Femur (tissue), 1 donor: ENCODE measurements around the gene PHF12.
"Not testable (repeated sequence)": the region's sequence is repeated elsewhere in the genome, so short reads cannot be mapped to it uniquely, and the experiment has no call there.

ENCODE experiments used
- DNase-seq: peaks from one replicate; pipeline ENCODE4 v3.0.0-alpha.2; 2017

The PHF12 gene

GRCh38 chr17:28900986-28901726 is 50.2 kb downstream of the PHF12 start:
- no peak for DNase-seq

- no peak for DNase-seq
Observed at GRCh38 chr17:28899212-28899815, 52.0 kb downstream of the PHF12 start.

GRCh38 chr17:28898527-28898955 is 52.8 kb downstream of the PHF12 start:
- DNase-seq: no peak

- DNase-seq: peak; percentile 47
Observed at GRCh38 chr17:28897769-28898526, 53.4 kb downstream of the PHF12 start.

GRCh38 chr17:28896884-28897768 is 54.2 kb downstream of the PHF12 start, which contains the start of gene FLOT2:
TSS of gene FLOT2 (minus strand) at chr17:28897733. CDS start at chr17:28897574, 159 bp downstream.
- DNase-seq: peak; percentile 64

GRCh38 chr17:28896491-28896883 is 54.8 kb downstream of the PHF12 start:
- DNase-seq: no peak

- DNase-seq: no peak
Observed at GRCh38 chr17:28895794-28896447, 55.4 kb downstream of the PHF12 start.

- DNase-seq: not testable (repeated sequence)
Observed at GRCh38 chr17:28893248-28894183, 57.8 kb downstream of the PHF12 start.

GRCh38 chr17:28892024-28892423 is 59.3 kb downstream of the PHF12 start:
- no peak for DNase-seq

- DNase-seq: no peak
Observed at GRCh38 chr17:28891201-28891600, 60.1 kb downstream of the PHF12 start.

- no peak for DNase-seq
Observed at GRCh38 chr17:28889996-28890395, 61.3 kb downstream of the PHF12 start.

- no peak for DNase-seq
Observed at GRCh38 chr17:28888832-28889231, 62.5 kb downstream of the PHF12 start.

- DNase-seq: no peak
Observed at GRCh38 chr17:28887871-28888471, 63.3 kb downstream of the PHF12 start.

GRCh38 chr17:28885951-28886350 is 65.4 kb downstream of the PHF12 start:
- DNase-seq: no peak

GRCh38 chr17:28885363-28885762 is 66.0 kb downstream of the PHF12 start:
- no peak for DNase-seq

- no peak for DNase-seq
Observed at GRCh38 chr17:28883967-28884702, 67.2 kb downstream of the PHF12 start.

GRCh38 chr17:28882154-28882895 is 69.0 kb downstream of the PHF12 start:
- DNase-seq: no peak

GRCh38 chr17:28881533-28882056 is 69.7 kb downstream of the PHF12 start:
- no peak for DNase-seq

GRCh38 chr17:28880572-28880945 is 70.8 kb downstream of the PHF12 start:
- no peak for DNase-seq
